AG10803 (cell line): ENCODE results near the gene TUT1.

Experiments
- DNase-seq: peaks from one replicate; pipeline ENCODE4 v3.0.0; 2010; ENCODE audit warnings: low read depth
- H3K4me3 ChIP-seq: 2 replicates; pipeline ENCODE4 v1.5.1; 2011; ENCODE audit warnings: mild to moderate bottlenecking, low read length, control low read depth
- TF ChIP-seq, protein P1 (sequence below): conservative IDR thresholded peaks from 2 replicates; pipeline ENCODE4 v1.5.1; 2011; ENCODE audit warnings: mild to moderate bottlenecking, low read length, control low read depth, inconsistent platforms

The TUT1 gene

DNA sequence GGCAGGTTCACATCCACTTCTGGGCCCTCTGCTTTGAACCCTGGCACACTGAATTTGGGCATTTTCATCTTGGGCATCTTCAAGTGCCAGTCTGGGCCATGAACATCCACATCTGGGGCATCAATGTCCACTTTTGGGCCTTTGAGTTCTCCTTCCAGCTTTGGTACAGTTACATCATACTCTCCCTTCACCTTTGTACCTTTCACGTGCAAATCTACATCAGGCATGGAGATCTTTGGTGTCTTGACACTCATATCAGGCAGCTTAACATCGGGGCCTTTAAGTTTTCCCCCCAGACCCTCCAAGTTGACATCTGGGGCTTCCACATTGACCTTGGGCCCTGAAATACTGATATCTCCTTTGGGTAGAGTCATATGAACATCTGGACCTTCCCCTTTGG is 59.2 kb downstream of the TUT1 start:
- TF ChIP-seq, protein P1, sequence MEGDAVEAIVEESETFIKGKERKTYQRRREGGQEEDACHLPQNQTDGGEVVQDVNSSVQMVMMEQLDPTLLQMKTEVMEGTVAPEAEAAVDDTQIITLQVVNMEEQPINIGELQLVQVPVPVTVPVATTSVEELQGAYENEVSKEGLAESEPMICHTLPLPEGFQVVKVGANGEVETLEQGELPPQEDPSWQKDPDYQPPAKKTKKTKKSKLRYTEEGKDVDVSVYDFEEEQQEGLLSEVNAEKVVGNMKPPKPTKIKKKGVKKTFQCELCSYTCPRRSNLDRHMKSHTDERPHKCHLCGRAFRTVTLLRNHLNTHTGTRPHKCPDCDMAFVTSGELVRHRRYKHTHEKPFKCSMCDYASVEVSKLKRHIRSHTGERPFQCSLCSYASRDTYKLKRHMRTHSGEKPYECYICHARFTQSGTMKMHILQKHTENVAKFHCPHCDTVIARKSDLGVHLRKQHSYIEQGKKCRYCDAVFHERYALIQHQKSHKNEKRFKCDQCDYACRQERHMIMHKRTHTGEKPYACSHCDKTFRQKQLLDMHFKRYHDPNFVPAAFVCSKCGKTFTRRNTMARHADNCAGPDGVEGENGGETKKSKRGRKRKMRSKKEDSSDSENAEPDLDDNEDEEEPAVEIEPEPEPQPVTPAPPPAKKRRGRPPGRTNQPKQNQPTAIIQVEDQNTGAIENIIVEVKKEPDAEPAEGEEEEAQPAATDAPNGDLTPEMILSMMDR = no peak
- DNase-seq = no peak
- H3K4me3 ChIP-seq = no peak overlapping the region
